SK-N-SH treated with all-trans-retinoic acid at 6 μM for 48 hours (cell line): ENCODE results near the gene CEP120.

Experiments
- BACH2 ChIP-seq: fragments of 250-450 bp; sonication (Bioruptor Pico); IDR thresholded peaks from 2 replicates; pipeline ENCODE4 v1.9.0; 2021; ENCODE audit warnings: mild to moderate bottlenecking, borderline replicate concordance
- CREB5 ChIP-seq: fragments of 250-450 bp; sonication (Bioruptor Pico); IDR thresholded peaks from 2 replicates; pipeline ENCODE4 v1.5.1; 2020; ENCODE audit warnings: low read depth, mild to moderate bottlenecking, moderate library complexity
- ISL1 ChIP-seq: fragments of 250-450 bp; sonication (Bioruptor Pico); IDR thresholded peaks from 2 replicates; pipeline ENCODE4 v2.1.2; 2022; ENCODE audit warnings: mild to moderate bottlenecking, moderate library complexity
- PPARA ChIP-seq: fragments of 250-450 bp; sonication (Bioruptor Pico); IDR thresholded peaks from 2 replicates; pipeline ENCODE4 v1.5.0; 2020; ENCODE audit warnings: mild to moderate bottlenecking, borderline replicate concordance
- RARB ChIP-seq: fragments of 250-450 bp; sonication (Bioruptor Pico); IDR thresholded peaks from 2 replicates; pipeline ENCODE4 v1.8.0; 2021; ENCODE audit warnings: mild to moderate bottlenecking, moderate library complexity
- ZC3H10 ChIP-seq: fragments of 250-450 bp; sonication (Bioruptor Pico); IDR thresholded peaks from 2 replicates; pipeline ENCODE4 v1.5.1; 2021; ENCODE audit warnings: mild to moderate bottlenecking, moderate library complexity
- ZFP3 ChIP-seq: fragments of 250-450 bp; sonication (Bioruptor Pico); IDR thresholded peaks from 2 replicates; pipeline ENCODE4 v1.5.0; 2020; ENCODE audit warnings: mild to moderate bottlenecking, moderate library complexity
- ZFP30 ChIP-seq: fragments of 450-650 bp; formaldehyde crosslinking; IDR thresholded peaks from 2 replicates; pipeline ENCODE4 v1.5.0; 2022; ENCODE audit warnings: mild to moderate bottlenecking, moderate library complexity
- ZNF8 ChIP-seq: fragments of 450-650 bp; formaldehyde crosslinking; IDR thresholded peaks from 2 replicates; pipeline ENCODE4 v1.5.0; 2020; ENCODE audit warnings: mild to moderate bottlenecking, moderate library complexity
- TF ChIP-seq, protein P1 (sequence below): fragments of 250-450 bp; sonication (Bioruptor Pico); IDR thresholded peaks from 2 replicates; pipeline ENCODE4 v1.8.0; 2020; ENCODE audit warnings: mild to moderate bottlenecking, moderate library complexity, borderline replicate concordance
- TF ChIP-seq, protein P2 (sequence below): fragments of 250-450 bp; sonication (Bioruptor Pico); IDR thresholded peaks from 2 replicates; pipeline ENCODE4 v1.5.1; 2021; ENCODE audit warnings: mild to moderate bottlenecking, moderate library complexity

DNA sequence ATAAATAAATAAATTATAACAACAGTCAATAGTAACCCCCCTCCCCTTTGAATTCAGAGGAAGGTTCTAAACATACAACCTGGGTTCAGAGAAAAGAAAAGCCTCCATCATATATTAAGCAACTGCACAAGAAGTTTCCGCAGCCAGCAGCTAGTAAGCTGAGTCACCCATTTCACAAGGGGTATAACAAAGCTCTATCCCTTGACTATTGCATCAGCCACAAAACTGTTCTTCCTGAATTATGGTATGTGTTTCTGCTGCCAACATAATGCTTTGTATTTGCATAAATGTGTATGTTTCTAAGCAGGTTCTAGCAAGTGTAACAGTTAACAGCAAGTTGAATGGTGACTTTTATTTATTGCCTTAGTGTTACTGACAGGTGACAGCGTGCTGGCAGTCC lies 6.8 kb upstream of the CEP120 start:
- TF ChIP-seq ZFP3 (no peak), ZFP30 (CRISPR knock-in tag) (no peak), BACH2 (no peak), PPARA (no peak), CREB5 (CRISPR knock-in tag) (no peak), ISL1 (CRISPR knock-in tag) (no peak), RARB (CRISPR knock-in tag) (no peak), ZNF8 (CRISPR knock-in tag) (no peak), ZC3H10 (no peak)
- TF ChIP-seq, protein P1, sequence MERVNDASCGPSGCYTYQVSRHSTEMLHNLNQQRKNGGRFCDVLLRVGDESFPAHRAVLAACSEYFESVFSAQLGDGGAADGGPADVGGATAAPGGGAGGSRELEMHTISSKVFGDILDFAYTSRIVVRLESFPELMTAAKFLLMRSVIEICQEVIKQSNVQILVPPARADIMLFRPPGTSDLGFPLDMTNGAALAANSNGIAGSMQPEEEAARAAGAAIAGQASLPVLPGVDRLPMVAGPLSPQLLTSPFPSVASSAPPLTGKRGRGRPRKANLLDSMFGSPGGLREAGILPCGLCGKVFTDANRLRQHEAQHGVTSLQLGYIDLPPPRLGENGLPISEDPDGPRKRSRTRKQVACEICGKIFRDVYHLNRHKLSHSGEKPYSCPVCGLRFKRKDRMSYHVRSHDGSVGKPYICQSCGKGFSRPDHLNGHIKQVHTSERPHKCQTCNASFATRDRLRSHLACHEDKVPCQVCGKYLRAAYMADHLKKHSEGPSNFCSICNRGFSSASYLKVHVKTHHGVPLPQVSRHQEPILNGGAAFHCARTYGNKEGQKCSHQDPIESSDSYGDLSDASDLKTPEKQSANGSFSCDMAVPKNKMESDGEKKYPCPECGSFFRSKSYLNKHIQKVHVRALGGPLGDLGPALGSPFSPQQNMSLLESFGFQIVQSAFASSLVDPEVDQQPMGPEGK = no peak
- TF ChIP-seq, protein P2, sequence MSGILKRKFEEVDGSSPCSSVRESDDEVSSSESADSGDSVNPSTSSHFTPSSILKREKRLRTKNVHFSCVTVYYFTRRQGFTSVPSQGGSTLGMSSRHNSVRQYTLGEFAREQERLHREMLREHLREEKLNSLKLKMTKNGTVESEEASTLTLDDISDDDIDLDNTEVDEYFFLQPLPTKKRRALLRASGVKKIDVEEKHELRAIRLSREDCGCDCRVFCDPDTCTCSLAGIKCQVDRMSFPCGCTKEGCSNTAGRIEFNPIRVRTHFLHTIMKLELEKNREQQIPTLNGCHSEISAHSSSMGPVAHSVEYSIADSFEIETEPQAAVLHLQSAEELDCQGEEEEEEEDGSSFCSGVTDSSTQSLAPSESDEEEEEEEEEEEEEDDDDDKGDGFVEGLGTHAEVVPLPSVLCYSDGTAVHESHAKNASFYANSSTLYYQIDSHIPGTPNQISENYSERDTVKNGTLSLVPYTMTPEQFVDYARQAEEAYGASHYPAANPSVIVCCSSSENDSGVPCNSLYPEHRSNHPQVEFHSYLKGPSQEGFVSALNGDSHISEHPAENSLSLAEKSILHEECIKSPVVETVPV (CRISPR knock-in tag) = no peak
